CD4-positive, alpha-beta memory T cell (primary cell): ENCODE measurements around the gene KCNJ15. TPM values are rescaled to one million over a fixed set of nuclear protein-coding genes. Genes with fewer than 3 reads are reported as not detected.

Experiments
- CTCF ChIA-PET: fragments of 350-600 bp; sonication (Branson Sonifier 250); formaldehyde crosslinking; loops from one replicate; lab custom pipeline; 2021; ENCODE audit warnings: inconsistent platforms; ENCODE audit not compliant: partially characterized antibody; lab: Charles Lee
- POLR2A ChIA-PET: fragments of 350-600 bp; sonication (Branson Sonifier 250); formaldehyde crosslinking; loops from one replicate; lab custom pipeline; 2021; ENCODE audit not compliant: partially characterized antibody; lab: Charles Lee
- DNase-seq, 5 donors: peaks; one replicate each; pipeline versions ENCODE4 v3.0.0 to v3.0.0-alpha.2; 2020 to 2022; ENCODE audit warnings: mixed read lengths in 1 of 5
- H3K27ac ChIP-seq: one replicate; pipeline ENCODE4 v1.7.0; 2013; ENCODE audit warnings: low read depth, low read length
- H3K27me3 ChIP-seq: 2 replicates; pipeline ENCODE4 v1.7.0; 2013; ENCODE audit warnings: mild to moderate bottlenecking, low read length, moderate library complexity; ENCODE audit not compliant: insufficient read depth
- H3K36me3 ChIP-seq: 2 replicates; pipeline ENCODE4 v1.7.0; 2013; ENCODE audit warnings: mild to moderate bottlenecking, low read length, moderate library complexity; ENCODE audit not compliant: insufficient read depth
- H3K4me1 ChIP-seq: 2 replicates; pipeline ENCODE4 v1.7.0; 2013; ENCODE audit warnings: mild to moderate bottlenecking, low read length, moderate library complexity; ENCODE audit not compliant: insufficient read depth
- H3K4me3 ChIP-seq, 2 donors: one replicate each; pipeline ENCODE4 v1.7.0; 2013; ENCODE audit warnings: low read length in 2 of 2, mild to moderate bottlenecking in 1 of 2
- H3K9me3 ChIP-seq, 2 donors: one replicate each; pipeline ENCODE4 v1.7.0; 2013; ENCODE audit warnings: low read length in 2 of 2, control low read depth in 1 of 2; ENCODE audit not compliant: control insufficient read depth in 1 of 2
- H3K27ac Mint-ChIP-seq, 7 donors: one replicate each; pipeline ENCODE4 v1.8.0; 2020 to 2021; ENCODE audit warnings: mixed read lengths in 7 of 7, mild to moderate bottlenecking in 6 of 7, inconsistent platforms in 3 of 7, moderate library complexity in 3 of 7
- H3K27me3 Mint-ChIP-seq, 2 donors: one replicate each; pipeline ENCODE4 v1.8.0; 2020 to 2021; ENCODE audit warnings: mixed read lengths in 2 of 2
- H3K36me3 Mint-ChIP-seq, 2 donors: one replicate each; pipeline ENCODE4 v1.8.0; 2020 to 2021; ENCODE audit warnings: mixed read lengths in 2 of 2, inconsistent platforms in 1 of 2, mild to moderate bottlenecking in 1 of 2
- H3K4me1 Mint-ChIP-seq, 4 donors: one replicate each; pipeline ENCODE4 v1.8.0; 2020 to 2021; ENCODE audit warnings: mixed read lengths in 4 of 4, mild to moderate bottlenecking in 1 of 4
- H3K4me3 Mint-ChIP-seq, 8 donors: one replicate each; pipeline ENCODE4 v1.8.0; 2020 to 2021; ENCODE audit warnings: mixed read lengths in 8 of 8, mild to moderate bottlenecking in 7 of 8, moderate library complexity in 6 of 8, inconsistent platforms in 3 of 8
- H3K9me3 Mint-ChIP-seq, 8 donors: one replicate each; pipeline ENCODE4 v1.8.0; 2020 to 2021; ENCODE audit warnings: mixed read lengths in 8 of 8, mild to moderate bottlenecking in 5 of 8, inconsistent platforms in 3 of 8, moderate library complexity in 1 of 8
- intact Hi-C: fragments of 100-400 bp; cut with micrococcal nuclease; formaldehyde crosslinking; loops from one replicate; pipeline ENCODE4 v1.15.1; 2023
- polyA plus RNA-seq, 2 donors: library from polyadenylated mRNA; unstranded; fragments of 300-500 nt; fragmentation: Illumina TruSeq; gene quantifications; one replicate each; pipeline ENCODE4 v1.2.3, GENCODE V29; 2021
- total RNA-seq, 2 experiments: library from RNA; stranded (reverse); gene quantifications; one replicate each; pipeline ENCODE4 v1.2.3, GENCODE V29; 2021

Gene KCNJ15
- total and polyA plus RNA-seq, 4 experiments from 2014 or later: 0.17 to 1.1 (median 0.51) TPM

DNA sequence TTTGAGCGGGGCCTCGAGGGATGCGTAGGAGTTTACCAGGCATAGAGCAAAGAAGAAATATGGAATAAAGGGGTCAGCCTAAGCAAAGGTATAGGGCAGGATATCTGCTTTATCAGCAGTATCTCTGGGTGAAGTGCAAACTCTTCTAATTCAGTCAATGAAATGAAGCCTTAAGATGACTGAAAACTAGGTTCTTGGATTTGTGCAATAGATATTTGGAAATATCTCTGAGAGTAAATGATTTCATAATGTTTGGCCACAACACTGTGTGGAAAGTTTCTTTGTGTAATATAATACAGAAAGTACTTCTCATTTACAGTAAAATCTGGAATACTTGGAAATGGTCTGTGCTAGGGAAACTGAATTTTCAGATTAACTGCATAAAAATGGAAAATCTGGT, 26.1 kb downstream of the KCNJ15 start:
- Histone ChIP-seq H3K4me1 (no peaks in the 10 kb centered on the region), H3K4me3 (no peak overlapping the region), H3K36me3 (no peaks in the 10 kb centered on the region), H3K27me3 (no peaks in the 10 kb centered on the region), H3K27ac (no peak overlapping the region), H3K9me3 (no peaks in the 10 kb centered on the region)
- CTCF ChIA-PET: interaction anchor here (1.9 kb wide), 1 partner anchor 8 kb away, joined by 3 read pairs; no protein-coding TSS in a partner anchor
- Mint-ChIP-seq H3K27ac (no peak overlapping the region), H3K36me3 (no peaks in the 10 kb centered on the region), H3K27me3 (peaks cover 0 to 1% of the 10 kb centered on the region in 2 donors), H3K4me1 (no peaks in the 10 kb centered on the region), H3K9me3 (peaks cover 0 to 2% (median 0%) of the 10 kb centered on the region in 8 donors), H3K4me3 (no peak overlapping the region)
- DNase-seq: no peak
- POLR2A ChIA-PET: no interaction called here
- intact Hi-C loops: no loop called here

GRCh38 chr21:38284216-38284615, 27.4 kb downstream of the KCNJ15 start:
- intact Hi-C loops: no loop called here
- Histone ChIP-seq H3K27me3 (no peaks in the 10 kb centered on the region), H3K36me3 (no peaks in the 10 kb centered on the region), H3K4me3 (no peak overlapping the region), H3K27ac (no peak overlapping the region), H3K4me1 (no peaks in the 10 kb centered on the region), H3K9me3 (no peaks in the 10 kb centered on the region)
- ChIA-PET CTCF (no interaction called here), POLR2A (no interaction called here)
- H3K27me3 Mint-ChIP-seq: peaks cover 1 to 4% of the 10 kb centered on the region in 2 donors
- H3K4me3 Mint-ChIP-seq: no peak overlapping the region
- DNase-seq: no peak
- no peak overlapping the region for H3K27ac Mint-ChIP-seq
- peaks cover 0 to 2% (median 0%) of the 10 kb centered on the region in 8 donors for H3K9me3 Mint-ChIP-seq
- no peaks in the 10 kb centered on the region for H3K4me1 Mint-ChIP-seq
- no peaks in the 10 kb centered on the region for H3K36me3 Mint-ChIP-seq

DNA sequence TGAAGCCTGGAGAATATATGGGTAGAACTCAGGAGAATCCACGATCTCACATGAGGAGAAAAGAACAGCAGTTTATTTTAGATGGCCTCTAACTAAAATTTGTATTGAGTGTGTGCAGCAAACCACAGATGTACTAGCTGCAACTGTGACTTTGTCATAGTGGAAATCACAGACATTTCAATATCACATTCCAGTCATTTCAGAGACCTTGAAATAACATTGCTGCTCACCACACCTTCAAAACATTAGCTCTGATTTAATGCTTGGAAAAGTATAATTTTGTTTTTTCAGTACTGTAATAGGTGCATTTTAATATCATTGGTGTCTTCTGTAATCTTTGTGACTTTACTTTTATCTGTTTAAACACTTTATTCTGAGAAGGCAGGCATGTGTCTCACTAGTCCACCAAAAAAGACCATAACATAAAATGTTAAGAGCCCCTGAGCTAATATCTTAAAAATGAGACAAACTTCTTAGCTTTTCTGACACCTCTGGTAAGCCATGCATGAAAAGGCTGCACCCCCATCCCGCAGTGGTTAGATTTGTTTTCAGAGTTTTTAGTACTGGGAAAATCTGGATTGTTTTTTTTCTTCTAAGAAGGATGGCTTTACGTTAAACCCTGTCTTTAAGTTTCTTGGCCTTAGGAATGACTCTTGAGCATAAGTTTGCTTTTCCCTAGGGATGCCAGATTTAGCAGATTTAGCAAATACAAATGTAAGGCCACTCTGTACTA, 30.1 kb downstream of the KCNJ15 start:
- no peak overlapping the region for H3K4me3 ChIP-seq
- H3K9me3 ChIP-seq: no peaks in the 10 kb centered on the region
- Mint-ChIP-seq H3K36me3 (no peaks in the 10 kb centered on the region), H3K27me3 (peaks cover 1 to 4% of the 10 kb centered on the region in 2 donors), H3K4me1 (no peaks in the 10 kb centered on the region), H3K27ac (no peak overlapping the region), H3K4me3 (no peak overlapping the region), H3K9me3 (no peaks in the 10 kb centered on the region)
- ChIA-PET POLR2A (no interaction called here), CTCF (no interaction called here)
- no peak overlapping the region for H3K27ac ChIP-seq
- H3K36me3 ChIP-seq: no peaks in the 10 kb centered on the region
- H3K4me1 ChIP-seq: no peaks in the 10 kb centered on the region
- intact Hi-C loops: no loop called here
- no peaks in the 10 kb centered on the region for H3K27me3 ChIP-seq
- DNase-seq: no peak

GRCh38 chr21:38287476-38287875, 30.7 kb downstream of the KCNJ15 start:
- Mint-ChIP-seq H3K4me3 (no peak overlapping the region), H3K36me3 (no peaks in the 10 kb centered on the region), H3K9me3 (no peaks in the 10 kb centered on the region), H3K27me3 (peaks cover 1 to 5% of the 10 kb centered on the region in 2 donors), H3K4me1 (no peaks in the 10 kb centered on the region), H3K27ac (no peak overlapping the region)
- H3K4me3 ChIP-seq: no peak overlapping the region
- no peaks in the 10 kb centered on the region for H3K9me3 ChIP-seq
- intact Hi-C loops: no loop called here
- CTCF ChIA-PET: no interaction called here
- H3K36me3 ChIP-seq: no peaks in the 10 kb centered on the region
- POLR2A ChIA-PET: no interaction called here
- H3K27me3 ChIP-seq: no peaks in the 10 kb centered on the region
- H3K27ac ChIP-seq: no peak overlapping the region
- DNase-seq: no peak
- H3K4me1 ChIP-seq: no peaks in the 10 kb centered on the region

DNA sequence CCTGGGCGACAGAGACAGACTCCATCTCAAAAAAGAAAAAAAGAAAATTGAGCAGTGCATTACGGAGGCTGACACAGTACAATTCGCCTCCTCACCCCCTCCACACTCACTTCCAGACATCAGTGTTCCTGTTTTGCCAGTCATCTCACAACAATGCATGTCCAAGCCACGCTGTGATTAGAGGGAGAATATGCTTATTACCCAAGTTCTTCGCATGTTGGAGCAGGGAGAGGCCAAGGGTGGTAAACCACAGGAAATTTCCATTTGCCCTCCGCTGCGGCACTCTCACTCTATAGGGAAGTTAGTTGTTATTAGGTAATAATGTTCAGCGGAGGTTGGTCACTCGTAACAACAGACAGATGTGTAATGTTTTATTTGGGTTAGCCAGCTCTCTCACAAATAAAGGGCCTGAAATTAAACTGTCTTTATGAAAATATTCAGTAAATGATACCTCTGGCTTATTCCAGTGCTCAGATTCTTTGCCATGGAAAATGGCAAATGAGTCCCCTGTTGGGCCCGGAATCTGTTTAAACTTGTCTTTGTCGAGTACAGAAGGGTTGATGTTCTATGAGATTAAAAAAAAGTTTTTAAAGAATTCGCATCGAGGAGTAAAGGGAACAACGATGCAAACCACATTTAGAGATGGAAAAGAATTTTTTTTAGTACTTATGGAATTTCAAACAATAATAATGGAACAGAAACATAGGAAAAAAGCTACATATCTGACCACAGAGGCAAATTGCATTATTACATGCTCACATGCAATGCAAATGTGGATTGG, 33.1 kb downstream of the KCNJ15 start:
- Histone ChIP-seq H3K27ac (no peak overlapping the region), H3K9me3 (no peaks in the 10 kb centered on the region), H3K36me3 (no peaks in the 10 kb centered on the region), H3K4me3 (no peak overlapping the region), H3K4me1 (peaks cover 3% of the 10 kb centered on the region), H3K27me3 (no peaks in the 10 kb centered on the region)
- intact Hi-C loops: loop anchor here (10.0 kb wide), 1 partner anchor 45 kb away; no protein-coding TSS in a partner anchor
- ChIA-PET CTCF (interaction anchor here (1.5 kb wide), 1 partner anchor 8 kb away, joined by 3 read pairs; no protein-coding TSS in a partner anchor), POLR2A (no interaction called here)
- H3K4me3 Mint-ChIP-seq: no peak overlapping the region
- H3K36me3 Mint-ChIP-seq: no peaks in the 10 kb centered on the region
- peaks cover 0 to 5% of the 10 kb centered on the region in 2 donors for H3K27me3 Mint-ChIP-seq
- H3K27ac Mint-ChIP-seq: no peak overlapping the region
- H3K4me1 Mint-ChIP-seq: peaks cover 1 to 7% (median 5%) of the 10 kb centered on the region in 4 donors
- H3K9me3 Mint-ChIP-seq: no peaks in the 10 kb centered on the region
- no peak for DNase-seq

DNA sequence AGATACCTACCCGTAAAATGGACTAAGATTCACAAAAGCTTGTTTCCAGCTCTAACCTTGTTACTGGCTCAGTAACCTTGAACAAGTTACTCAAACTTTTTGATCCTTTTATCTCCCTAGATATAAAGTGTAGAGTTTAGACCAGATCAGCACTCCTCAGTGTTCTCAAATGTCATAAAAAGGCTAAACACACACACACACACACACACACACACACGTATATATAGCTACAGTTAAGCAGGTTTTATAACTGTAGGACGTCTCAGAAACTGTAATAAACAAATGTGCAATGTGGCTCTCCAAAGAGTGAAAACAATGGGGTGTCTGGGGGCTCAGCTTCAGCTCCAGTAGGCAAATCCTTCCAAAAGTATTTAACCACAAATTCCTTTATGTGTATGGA, 34.0 kb downstream of the KCNJ15 start:
- Mint-ChIP-seq H3K4me3 (no peak overlapping the region), H3K9me3 (no peaks in the 10 kb centered on the region), H3K36me3 (no peaks in the 10 kb centered on the region), H3K27ac (no peak overlapping the region), H3K27me3 (peaks cover 0 to 5% of the 10 kb centered on the region in 2 donors), H3K4me1 (peaks cover 1 to 7% (median 6%) of the 10 kb centered on the region in 4 donors)
- no peak for DNase-seq
- ChIA-PET CTCF (interaction anchor here (1.5 kb wide), 1 partner anchor 9 kb away, joined by 3 read pairs; no protein-coding TSS in a partner anchor), POLR2A (no interaction called here)
- Histone ChIP-seq H3K27me3 (no peaks in the 10 kb centered on the region), H3K4me1 (peaks cover 6% of the 10 kb centered on the region), H3K27ac (no peak overlapping the region), H3K9me3 (no peaks in the 10 kb centered on the region), H3K4me3 (no peak overlapping the region), H3K36me3 (no peaks in the 10 kb centered on the region)
- intact Hi-C loops: loop anchor here (10.0 kb wide), 1 partner anchor 46 kb away; no protein-coding TSS in a partner anchor

DNA sequence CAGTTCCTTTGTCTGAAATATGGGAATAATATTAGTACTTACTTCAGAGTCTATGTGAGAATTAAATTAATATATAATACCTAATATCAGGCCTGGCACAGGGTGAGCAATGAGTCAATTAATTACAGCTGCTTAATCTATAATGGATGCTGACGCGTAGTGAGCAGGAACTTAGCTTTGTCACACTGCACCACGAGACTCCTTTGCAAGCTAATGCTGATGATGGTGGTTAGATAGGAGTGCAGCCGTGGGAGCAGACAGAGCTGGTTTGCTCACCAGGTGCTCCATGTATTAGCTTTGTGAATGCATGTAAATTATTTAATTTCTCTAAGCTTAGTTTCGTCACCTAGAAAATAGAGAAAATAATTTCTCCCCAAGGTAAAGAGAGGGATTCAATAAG, 35.1 kb downstream of the KCNJ15 start:
- POLR2A ChIA-PET: interaction anchor here (0.8 to 1.5 kb wide), 2 partner anchors 9 to 13 kb away, joined by 3 to 4 read pairs; no protein-coding TSS in a partner anchor
- intact Hi-C loops: loop anchor here (10.0 kb wide), 1 partner anchor 47 kb away; no protein-coding TSS in a partner anchor
- Histone ChIP-seq H3K4me3 (no peak overlapping the region), H3K27me3 (no peaks in the 10 kb centered on the region), H3K9me3 (no peaks in the 10 kb centered on the region), H3K36me3 (no peaks in the 10 kb centered on the region), H3K27ac (no peak overlapping the region), H3K4me1 (peaks cover 14% of the 10 kb centered on the region)
- H3K4me1 Mint-ChIP-seq: peaks cover 1 to 15% (median 12%) of the 10 kb centered on the region in 4 donors
- no peak overlapping the region for H3K4me3 Mint-ChIP-seq
- H3K27me3 Mint-ChIP-seq: peaks cover 0 to 5% of the 10 kb centered on the region in 2 donors
- H3K27ac Mint-ChIP-seq: no peak overlapping the region
- H3K9me3 Mint-ChIP-seq: no peaks in the 10 kb centered on the region
- DNase-seq: no peak
- CTCF ChIA-PET: no interaction called here
- H3K36me3 Mint-ChIP-seq: no peaks in the 10 kb centered on the region
